HG03432 (cell line): ENCODE data around the gene WFDC5.
"Not testable (repeated sequence)": the region's sequence is repeated elsewhere in the genome, so short reads cannot be mapped to it uniquely, and the experiment has no call there.

Experiments used
- ATAC-seq: cut with Tn5 transposase; IDR thresholded peaks from one replicate; pipeline ENCODE4 v1.9.1; 2021; ENCODE audit warnings: mild to moderate bottlenecking, moderate library complexity; ENCODE audit not compliant: unreplicated experiment

Gene WFDC5

GRCh38 chr20:45114465-45115385 is at the start of gene WFDC5:
TSS of gene WFDC5 (minus strand) at chr20:45115174. CDS start at chr20:45115083, 91 bp downstream.
- ATAC-seq = no peak

GRCh38 chr20:45163083-45163803 is 48.3 kb upstream of the WFDC5 start:
- ATAC-seq = no peak

- no peak for ATAC-seq
Observed at GRCh38 chr20:45157962-45158361, 43.0 kb upstream of the WFDC5 start.

GRCh38 chr20:45156713-45157112 is 41.7 kb upstream of the WFDC5 start:
- no peak for ATAC-seq

GRCh38 chr20:45154794-45155193 is 39.8 kb upstream of the WFDC5 start:
- not testable (repeated sequence) for ATAC-seq

GRCh38 chr20:45154183-45154582 is 39.2 kb upstream of the WFDC5 start:
- no peak for ATAC-seq

- ATAC-seq = no peak
Observed at GRCh38 chr20:45153752-45154151, 38.8 kb upstream of the WFDC5 start.

- ATAC-seq = no peak
Observed at GRCh38 chr20:45153147-45153546, 38.2 kb upstream of the WFDC5 start.

- no peak for ATAC-seq
Observed at GRCh38 chr20:45152405-45152804, 37.4 kb upstream of the WFDC5 start.

- ATAC-seq = no peak
Observed at GRCh38 chr20:45149062-45149461, 34.1 kb upstream of the WFDC5 start.

GRCh38 chr20:45140836-45141235 is 25.9 kb upstream of the WFDC5 start:
- no peak for ATAC-seq

GRCh38 chr20:45139733-45140375 is 24.9 kb upstream of the WFDC5 start:
- ATAC-seq = not testable (repeated sequence)

GRCh38 chr20:45138561-45139300 is 23.8 kb upstream of the WFDC5 start:
- ATAC-seq = no peak

GRCh38 chr20:45136911-45137310 is 21.9 kb upstream of the WFDC5 start:
- no peak for ATAC-seq

GRCh38 chr20:45128099-45128498 is 13.1 kb upstream of the WFDC5 start:
- ATAC-seq = no peak

- no peak for ATAC-seq
Observed at GRCh38 chr20:45124365-45124764, 9.4 kb upstream of the WFDC5 start, which contains the start of gene WFDC12. TSS of gene WFDC12 (minus strand) at chr20:45124465. CDS start at chr20:45124447, 18 bp downstream.

GRCh38 chr20:45121388-45121787 is 6.4 kb upstream of the WFDC5 start:
- ATAC-seq = no peak

GRCh38 chr20:45119556-45120266 is 4.7 kb upstream of the WFDC5 start:
- ATAC-seq = no peak

GRCh38 chr20:45118028-45118427 is 3.1 kb upstream of the WFDC5 start:
- ATAC-seq = no peak

- ATAC-seq = no peak
Observed at GRCh38 chr20:45117581-45117980, 2.6 kb upstream of the WFDC5 start.
